H9 (cell line): ENCODE measurements around the gene CCDC177. TPM values are rescaled to one million over a fixed set of nuclear protein-coding genes. Genes with fewer than 3 reads are reported as not detected.

Experiments
- DNase-seq: peaks from one replicate; pipeline ENCODE4 v3.0.0-alpha.2; 2017
- H2AFZ ChIP-seq: one replicate; pipeline ENCODE4 v1.6.1; 2013; ENCODE audit warnings: mild to moderate bottlenecking, low read length, control low read depth, moderate library complexity
- H2AK5ac ChIP-seq: 2 replicates; pipeline ENCODE4 v1.6.1; 2013; ENCODE audit warnings: low read length, control low read depth, mixed read lengths; ENCODE audit not compliant: insufficient read length
- H2BK120ac ChIP-seq: one replicate; pipeline ENCODE4 v1.6.1; 2013; ENCODE audit warnings: low read depth, mild to moderate bottlenecking, low read length, control low read depth, inconsistent platforms; ENCODE audit not compliant: poor library complexity, severe bottlenecking
- H2BK12ac ChIP-seq: 2 replicates; pipeline ENCODE4 v1.6.1; 2013; ENCODE audit warnings: low read length, control low read depth, mixed read lengths, low read depth; ENCODE audit not compliant: insufficient read length
- H2BK15ac ChIP-seq: 2 replicates; pipeline ENCODE4 v1.6.1; 2013; ENCODE audit warnings: low read depth, low read length, control low read depth
- H2BK20ac ChIP-seq: one replicate; pipeline ENCODE4 v1.6.1; 2013; ENCODE audit warnings: low read depth, mild to moderate bottlenecking, low read length, control low read depth, inconsistent platforms; ENCODE audit not compliant: poor library complexity, severe bottlenecking
- H2BK5ac ChIP-seq: 2 replicates; pipeline ENCODE4 v1.6.1; 2013; ENCODE audit warnings: low read length, control low read depth, mixed read lengths; ENCODE audit not compliant: insufficient read length
- H3K14ac ChIP-seq: 2 replicates; pipeline ENCODE4 v1.6.1; 2013; ENCODE audit warnings: low read length, control low read depth; ENCODE audit not compliant: insufficient read depth
- H3K18ac ChIP-seq: 2 replicates; pipeline ENCODE4 v1.6.1; 2013; ENCODE audit warnings: low read depth, mild to moderate bottlenecking, mixed read lengths, low read length, control low read depth; ENCODE audit not compliant: insufficient read length
- H3K23ac ChIP-seq: 2 replicates; pipeline ENCODE4 v1.6.1; 2013; ENCODE audit warnings: low read length, control low read depth, mixed read lengths, low read depth; ENCODE audit not compliant: insufficient read length
- H3K23me2 ChIP-seq: 2 replicates; pipeline ENCODE4 v1.6.1; 2013; ENCODE audit warnings: low read depth, mild to moderate bottlenecking, mixed read lengths, low read length, control low read depth; ENCODE audit not compliant: insufficient read length, poor library complexity, severe bottlenecking
- H3K27ac ChIP-seq: 2 replicates; pipeline ENCODE4 v1.5.1; 2013; ENCODE audit warnings: low read length, control low read depth, mixed read lengths, low read depth; ENCODE audit not compliant: insufficient read length
- H3K27me3 ChIP-seq: 2 replicates; pipeline ENCODE4 v1.6.1; 2013; ENCODE audit warnings: low read length, control low read depth, inconsistent platforms; ENCODE audit not compliant: insufficient read depth
- H3K4ac ChIP-seq: 2 replicates; pipeline ENCODE4 v1.6.1; 2013; ENCODE audit warnings: low read depth, mild to moderate bottlenecking, control low read depth, inconsistent platforms, low read length, moderate library complexity
- H3K4me1 ChIP-seq: 2 replicates; pipeline ENCODE4 v1.6.1; 2013; ENCODE audit warnings: low read length, control low read depth, inconsistent platforms; ENCODE audit not compliant: insufficient read depth
- H3K4me2 ChIP-seq: 2 replicates; pipeline ENCODE4 v1.6.1; 2013; ENCODE audit warnings: low read length, control low read depth, mixed read lengths; ENCODE audit not compliant: insufficient read length, insufficient read depth
- H3K56ac ChIP-seq: 2 replicates; pipeline ENCODE4 v1.6.1; 2013; ENCODE audit warnings: low read depth, mild to moderate bottlenecking, mixed read lengths, low read length, control low read depth; ENCODE audit not compliant: insufficient read length
- H3K79me1 ChIP-seq: 2 replicates; pipeline ENCODE4 v1.6.1; 2013; ENCODE audit warnings: low read depth, mild to moderate bottlenecking, moderate library complexity, low read length, control low read depth, inconsistent platforms; ENCODE audit not compliant: insufficient read depth, poor library complexity, severe bottlenecking
- H3K79me2 ChIP-seq: 2 replicates; pipeline ENCODE4 v1.6.1; 2013; ENCODE audit warnings: low read length, control low read depth, inconsistent platforms; ENCODE audit not compliant: insufficient read depth
- H3K9ac ChIP-seq: 2 replicates; pipeline ENCODE4 v1.6.1; 2013; ENCODE audit warnings: low read length, control low read depth, mixed read lengths; ENCODE audit not compliant: insufficient read length; ENCODE audit errors: extremely low read depth
- H3K9me3 ChIP-seq: one replicate; pipeline ENCODE4 v1.6.1; 2013; ENCODE audit warnings: low read depth, low read length, inconsistent platforms; ENCODE audit not compliant: control insufficient read depth
- H3T11ph ChIP-seq: one replicate; pipeline ENCODE4 v1.6.1; 2013; ENCODE audit warnings: mild to moderate bottlenecking, low read length, control low read depth, inconsistent platforms
- H4K20me1 ChIP-seq: one replicate; pipeline ENCODE4 v1.6.1; 2013; ENCODE audit not compliant: control insufficient read depth, insufficient read length, insufficient read depth
- H4K5ac ChIP-seq: 2 replicates; pipeline ENCODE4 v1.6.1; 2013; ENCODE audit warnings: low read depth, mild to moderate bottlenecking, mixed read lengths, low read length, control low read depth; ENCODE audit not compliant: insufficient read length
- H4K8ac ChIP-seq: replicated peaks from 2 replicates; pipeline ENCODE4 v1.6.1; 2013; ENCODE audit warnings: low read length, control low read depth, mixed read lengths, low read depth; ENCODE audit not compliant: insufficient read length
- H4K91ac ChIP-seq: 2 replicates; pipeline ENCODE4 v1.6.1; 2013; ENCODE audit warnings: low read depth, mild to moderate bottlenecking, moderate library complexity, mixed read lengths, low read length, control low read depth; ENCODE audit not compliant: insufficient read length
- H3K27ac Mint-ChIP-seq, 3 experiments: 2 replicates in 2 of 3; 3 replicates in 1 of 3; pipeline ENCODE4 v1.8.0; 2020 to 2021; ENCODE audit warnings: mixed read lengths in 3 of 3, mild to moderate bottlenecking in 1 of 3, moderate library complexity in 1 of 3
- H3K27me3 Mint-ChIP-seq: 2 replicates; pipeline ENCODE4 v1.8.0; 2021; ENCODE audit warnings: low read depth, mild to moderate bottlenecking, moderate library complexity, mixed read lengths
- H3K36me3 Mint-ChIP-seq, 3 experiments: 2 replicates in 2 of 3; 3 replicates in 1 of 3; pipeline ENCODE4 v1.8.0; 2020 to 2021; ENCODE audit warnings: low read depth in 3 of 3, mixed read lengths in 3 of 3; ENCODE audit not compliant: insufficient read depth in 1 of 3
- H3K4me1 Mint-ChIP-seq, 2 experiments: 2 replicates each; pipeline ENCODE4 v1.8.0; 2020; ENCODE audit warnings: mixed read lengths in 2 of 2
- H3K4me3 Mint-ChIP-seq, 2 experiments: 2 replicates in 1 of 2; 3 replicates in 1 of 2; pipeline ENCODE4 v1.8.0; 2020 to 2021; ENCODE audit warnings: mild to moderate bottlenecking in 2 of 2, mixed read lengths in 2 of 2, moderate library complexity in 1 of 2
- H3K9me3 Mint-ChIP-seq, 2 experiments: 2 replicates in 1 of 2; 3 replicates in 1 of 2; pipeline ENCODE4 v1.8.0; 2020; ENCODE audit warnings: mild to moderate bottlenecking in 2 of 2, mixed read lengths in 2 of 2, moderate library complexity in 1 of 2
- WGBS: extraction: QIAGEN DNeasy Blood & Tissue Kit; methylation state at CpG from one replicate; pipeline ENCODE4 v1.1.7; 2013; ENCODE audit warnings: missing lambda C conversion rate, low lambda C conversion rate, mixed read lengths; ENCODE audit not compliant: insufficient read length; ENCODE audit errors: extremely low coverage; 5-methylcytosine and 5-hydroxymethylcytosine counted together
- total RNA-seq: library from RNA; stranded (reverse); gene quantifications from 2 replicates; pipeline ENCODE4 v1.2.1, GENCODE V29; 2021
- TF ChIP-seq, protein P1 (sequence below): fragments of 200-600 bp; sonication (generic); conservative IDR thresholded peaks from 3 replicates; pipeline ENCODE4 v1.8.0; 2021; ENCODE audit warnings: antibody characterized with exemption, mild to moderate bottlenecking

The CCDC177 gene
- total RNA-seq, 1 experiment from 2014 or later, result 6.1 TPM

GRCh38 chr14:69530095-69530494, 44.6 kb downstream of the CCDC177 start:
- no peaks in the 10 kb centered on the region for H4K20me1 ChIP-seq
- H3K4me1 ChIP-seq, result no peaks in the 10 kb centered on the region
- no peak overlapping the region for H4K8ac ChIP-seq
- DNase-seq, result no peak
- Mint-ChIP-seq H3K4me1 (peaks cover 0 to 3% of the 10 kb centered on the region in 2 experiments; a peak in 2 of 4 replicates), H3K27me3 (peaks cover 7% of the 10 kb centered on the region), H3K27ac (0 out of 7 replicates have a peak overlapping the region, but pooled peaks of 1 of the 3 experiments have one; percentile 88), H3K9me3 (no peaks in the 10 kb centered on the region), H3K36me3 (no peaks in the 10 kb centered on the region), H3K4me3 (no peak overlapping the region)
- H2BK120ac ChIP-seq, result no peak overlapping the region
- no peak overlapping the region for H2BK15ac ChIP-seq
- TF ChIP-seq, protein P1, sequence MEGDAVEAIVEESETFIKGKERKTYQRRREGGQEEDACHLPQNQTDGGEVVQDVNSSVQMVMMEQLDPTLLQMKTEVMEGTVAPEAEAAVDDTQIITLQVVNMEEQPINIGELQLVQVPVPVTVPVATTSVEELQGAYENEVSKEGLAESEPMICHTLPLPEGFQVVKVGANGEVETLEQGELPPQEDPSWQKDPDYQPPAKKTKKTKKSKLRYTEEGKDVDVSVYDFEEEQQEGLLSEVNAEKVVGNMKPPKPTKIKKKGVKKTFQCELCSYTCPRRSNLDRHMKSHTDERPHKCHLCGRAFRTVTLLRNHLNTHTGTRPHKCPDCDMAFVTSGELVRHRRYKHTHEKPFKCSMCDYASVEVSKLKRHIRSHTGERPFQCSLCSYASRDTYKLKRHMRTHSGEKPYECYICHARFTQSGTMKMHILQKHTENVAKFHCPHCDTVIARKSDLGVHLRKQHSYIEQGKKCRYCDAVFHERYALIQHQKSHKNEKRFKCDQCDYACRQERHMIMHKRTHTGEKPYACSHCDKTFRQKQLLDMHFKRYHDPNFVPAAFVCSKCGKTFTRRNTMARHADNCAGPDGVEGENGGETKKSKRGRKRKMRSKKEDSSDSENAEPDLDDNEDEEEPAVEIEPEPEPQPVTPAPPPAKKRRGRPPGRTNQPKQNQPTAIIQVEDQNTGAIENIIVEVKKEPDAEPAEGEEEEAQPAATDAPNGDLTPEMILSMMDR, result no peak
- no peak overlapping the region for H3K9ac ChIP-seq
- no peaks in the 10 kb centered on the region for H3K79me1 ChIP-seq
- H4K91ac ChIP-seq, result no peak overlapping the region
- no peak overlapping the region for H3K4ac ChIP-seq
- H2BK5ac ChIP-seq, result no peak overlapping the region
- H2BK12ac ChIP-seq, result no peak overlapping the region
- no peaks in the 10 kb centered on the region for H3K79me2 ChIP-seq
- H3K4me2 ChIP-seq, result no peak overlapping the region
- no peak overlapping the region for H3K23ac ChIP-seq
- H3K18ac ChIP-seq, result no peak overlapping the region
- no peaks in the 10 kb centered on the region for H3K9me3 ChIP-seq
- no CpG with 5 or more reads among the region's 4 CpGs for WGBS
- no peak overlapping the region for H3K14ac ChIP-seq
- H3T11ph ChIP-seq, result no peak overlapping the region
- H3K23me2 ChIP-seq, result no peaks in the 10 kb centered on the region
- no peak overlapping the region for H2BK20ac ChIP-seq
- H4K5ac ChIP-seq, result no peak overlapping the region
- H2AK5ac ChIP-seq, result no peak overlapping the region
- no peak overlapping the region for H3K27ac ChIP-seq
- H3K27me3 ChIP-seq, result no peaks in the 10 kb centered on the region
- H2AFZ ChIP-seq, result no peak overlapping the region
- no peak overlapping the region for H3K56ac ChIP-seq
